ENCODE data around the gene ECE1.

The ECE1 gene

GRCh38 chr1:21289700-21290545 is at the start of gene ECE1:
Gene ECE1 (minus strand): TSS chr1:21290463. CDS start chr1:21290414, 49 bp downstream.
- peak; percentile 28 to 64 (median 52) for DNase-seq

- DNase-seq: no peak
Measured at GRCh38 chr1:21339356-21340229, 49.3 kb upstream of the ECE1 start.

GRCh38 chr1:21338573-21339355 is 48.5 kb upstream of the ECE1 start:
- no peak for DNase-seq

- no peak for DNase-seq
Measured at GRCh38 chr1:21337928-21338572, 47.8 kb upstream of the ECE1 start.

- no peak for DNase-seq
Measured at GRCh38 chr1:21337454-21337927, 47.2 kb upstream of the ECE1 start.

- no peak for DNase-seq
Measured at GRCh38 chr1:21337010-21337437, 46.8 kb upstream of the ECE1 start.

GRCh38 chr1:21335750-21336224 is 45.5 kb upstream of the ECE1 start:
- no peak for DNase-seq

- DNase-seq: no peak
Measured at GRCh38 chr1:21335088-21335691, 44.9 kb upstream of the ECE1 start.

GRCh38 chr1:21334214-21335087 is 44.2 kb upstream of the ECE1 start:
- DNase-seq: peak; percentile 52 to 79 (median 74)

GRCh38 chr1:21333824-21334213 is 43.6 kb upstream of the ECE1 start:
- no peak for DNase-seq

- no peak for DNase-seq
Measured at GRCh38 chr1:21332554-21333311, 42.5 kb upstream of the ECE1 start.

GRCh38 chr1:21331752-21332478 is 41.7 kb upstream of the ECE1 start:
- no peak for DNase-seq

GRCh38 chr1:21330544-21330943 is 40.3 kb upstream of the ECE1 start:
- no peak for DNase-seq

GRCh38 chr1:21329209-21329844 is 39.1 kb upstream of the ECE1 start:
- DNase-seq: peak in 4 of 6 experiments; percentile 14 to 72 (median 40)

GRCh38 chr1:21327566-21328323 is 37.5 kb upstream of the ECE1 start:
- no peak for DNase-seq

- DNase-seq: no peak
Measured at GRCh38 chr1:21326861-21327344, 36.6 kb upstream of the ECE1 start.

- no peak for DNase-seq
Measured at GRCh38 chr1:21325731-21326387, 35.6 kb upstream of the ECE1 start.

All from stimulated activated naive CD4-positive, alpha-beta T cell (primary cell).